HEK293T (cell line): Measurements from ENCODE around the gene IFI27L2.

Source experiments
- SP1 ChIP-seq: fragments of 450-650 bp; IDR thresholded peaks from 2 replicates; pipeline ENCODE4 v1.6.1; 2017
- TARDBP ChIP-seq: fragments of 450-650 bp; IDR thresholded peaks from 2 replicates; pipeline ENCODE4 v1.6.1; 2016

DNA sequence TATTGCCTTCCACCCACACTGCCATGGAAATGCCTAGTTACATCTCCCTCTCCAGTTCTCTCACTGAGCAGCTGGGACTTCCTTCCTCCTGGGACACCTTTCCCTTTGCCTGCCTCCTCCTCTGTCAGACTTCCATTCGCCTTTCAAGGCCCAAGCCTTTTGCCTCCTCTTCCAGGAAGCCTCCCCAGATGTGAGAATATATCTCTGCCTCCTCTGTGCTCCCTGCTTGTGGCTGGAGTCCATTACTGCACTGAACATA lies 3.1 kb downstream of the IFI27L2 start:
- TF ChIP-seq SP1 (no peak), TARDBP (no peak)
